RWPE1 (cell line): Measurements from ENCODE around the gene ARID1B.

ENCODE experiments used
- CTCF ChIA-PET: fragments of 350-600 bp; sonication (Branson Sonifier 250); formaldehyde crosslinking; extraction: SDS; loops from one replicate; lab custom pipeline; 2021; lab: Yijun Ruan, JAX
- POLR2A ChIA-PET: fragments of 400-600 bp; formaldehyde crosslinking; extraction: SDS; loops from one replicate; lab custom pipeline; 2020; ENCODE audit warnings: antibody characterized with exemption; ENCODE audit not compliant: low non-redundant PET; lab: Yijun Ruan, JAX
- DNase-seq: peaks from one replicate; pipeline ENCODE4 v3.0.0; 2012; ENCODE audit warnings: low spot score
- H3K27ac ChIP-seq: fragments of 450-650 bp; 2 replicates; pipeline ENCODE4 v1.5.1; 2017
- CTCF ChIP-seq: fragments of 450-650 bp; conservative IDR thresholded peaks from 2 replicates; pipeline ENCODE4 v1.5.1; 2017; ENCODE audit warnings: low read depth, mild to moderate bottlenecking

The ARID1B gene

GRCh38 chr6:156912431-156912830, 135.3 kb downstream of the ARID1B start:
- DNase-seq, result no peak
- ChIA-PET CTCF (interaction anchor here (0.6 kb wide), 1 partner anchor 971 kb away, joined by 3 read pairs; no protein-coding TSS in a partner anchor), POLR2A (no interaction called here)
- TF ChIP-seq CTCF, result no peak
- no peak overlapping the region for H3K27ac ChIP-seq

DNA sequence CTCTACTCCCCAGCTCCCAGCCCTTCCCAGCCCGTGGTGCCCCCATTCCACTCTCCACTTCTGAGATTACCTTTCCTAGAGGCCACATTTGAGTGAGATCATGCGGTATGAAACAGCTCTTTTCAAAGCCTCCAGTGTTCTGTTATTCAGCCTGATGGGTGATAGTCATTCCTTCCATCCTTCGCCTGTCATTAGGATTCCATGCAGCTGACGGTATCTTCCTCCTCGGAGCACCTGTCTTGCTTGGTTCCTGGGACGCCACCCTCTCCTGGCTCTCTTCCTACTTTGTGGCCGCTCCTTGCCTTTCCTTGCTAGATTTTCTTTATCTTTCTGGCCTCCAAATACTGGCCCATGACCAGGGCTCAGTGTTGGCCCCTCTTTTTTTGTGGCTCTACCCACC, 137.0 kb downstream of the ARID1B start:
- H3K27ac ChIP-seq, result no peak overlapping the region
- TF ChIP-seq CTCF, result no peak
- DNase-seq, result no peak
- POLR2A ChIA-PET, result no interaction called here
- CTCF ChIA-PET, result no interaction called here

DNA sequence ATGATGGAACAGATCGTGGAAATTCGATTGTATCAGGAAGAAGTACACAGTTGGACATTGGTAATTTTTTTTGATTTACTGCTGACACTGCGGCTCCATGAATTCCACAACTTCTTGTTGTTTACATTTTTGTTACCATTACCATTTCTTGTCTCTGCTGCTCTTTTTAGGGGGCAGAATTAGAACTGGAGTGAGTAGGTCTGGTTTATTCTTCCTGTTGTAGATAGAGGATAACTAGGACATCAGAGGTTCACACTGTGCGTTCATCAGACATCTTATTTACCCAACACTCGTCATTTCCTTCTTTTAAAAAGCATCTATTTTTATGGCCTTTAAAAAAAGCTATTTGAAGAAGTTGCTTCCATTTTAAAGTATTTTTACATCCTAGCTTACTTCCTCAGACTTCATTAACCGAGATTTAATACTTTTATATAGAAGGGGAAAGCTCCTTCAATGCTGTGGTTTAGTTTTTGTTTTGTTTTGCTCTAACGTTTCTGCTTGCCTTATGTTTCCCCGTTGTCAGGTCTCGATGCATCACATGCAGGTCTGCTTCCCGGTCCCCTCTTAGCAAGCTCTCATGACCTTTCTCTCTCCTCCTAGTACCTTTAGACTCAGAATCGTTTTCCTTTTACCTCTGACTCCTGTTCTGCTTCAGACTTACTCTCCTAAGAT, 139.1 kb downstream of the ARID1B start:
- CTCF ChIA-PET, result interaction anchor here (0.7 kb wide), 1 partner anchor 91 kb away, joined by 4 read pairs; no protein-coding TSS in a partner anchor
- POLR2A ChIA-PET, result no interaction called here
- no peak for DNase-seq
- TF ChIP-seq CTCF, result no peak
- H3K27ac ChIP-seq, result no peak overlapping the region

DNA sequence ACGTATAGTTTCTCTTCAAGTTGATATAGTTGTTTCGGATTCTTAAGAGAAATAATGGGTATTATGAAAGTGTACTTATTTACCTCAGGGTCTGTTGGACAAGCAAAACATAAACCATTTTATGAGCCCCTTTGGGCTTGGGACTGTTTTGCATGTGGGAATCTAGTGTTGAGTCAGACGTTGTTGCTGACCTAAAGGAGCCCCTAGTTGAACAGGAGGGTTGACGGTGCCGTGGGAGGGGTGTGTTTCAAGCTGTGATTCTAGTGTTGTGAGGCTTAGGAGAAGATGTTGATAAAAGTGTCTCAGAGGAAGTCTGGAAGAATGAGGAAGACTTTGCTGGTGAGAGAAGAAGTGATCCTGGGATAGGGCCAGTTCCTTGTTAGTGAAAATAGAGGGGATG, 140.0 kb downstream of the ARID1B start:
- DNase-seq, result no peak
- TF ChIP-seq CTCF, result no peak
- ChIA-PET CTCF (no interaction called here), POLR2A (no interaction called here)
- no peak overlapping the region for H3K27ac ChIP-seq

- DNase-seq, result no peak
- TF ChIP-seq CTCF, result no peak
- CTCF ChIA-PET, result no interaction called here
- H3K27ac ChIP-seq, result no peak overlapping the region
- POLR2A ChIA-PET, result no interaction called here
Measured at GRCh38 chr6:156918647-156919046, 141.5 kb downstream of the ARID1B start.

DNA sequence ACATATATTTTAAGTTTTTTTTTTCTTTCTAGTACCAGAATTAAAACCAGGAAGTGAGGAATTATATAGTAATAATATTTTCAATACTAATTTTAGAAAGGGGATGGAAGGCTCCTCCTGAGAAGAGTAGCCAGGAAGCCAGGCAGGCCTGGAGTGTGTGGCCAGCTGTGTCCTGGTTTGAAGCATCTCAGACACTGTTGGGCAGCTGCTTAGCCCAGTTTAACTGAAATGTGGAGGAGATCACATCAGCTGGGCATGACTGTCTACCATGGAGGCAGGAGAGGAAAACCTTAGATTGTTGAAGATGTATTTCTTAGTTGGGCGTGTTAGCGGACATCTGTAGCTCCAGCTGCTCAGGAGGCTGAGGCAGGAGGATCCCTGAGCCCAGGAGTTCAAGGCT, 142.2 kb downstream of the ARID1B start:
- ChIA-PET CTCF (interaction anchor here (0.7 kb wide), 1 partner anchor 14 kb away, joined by 3 read pairs; no protein-coding TSS in a partner anchor), POLR2A (no interaction called here)
- no peak for TF ChIP-seq CTCF
- H3K27ac ChIP-seq, result no peak overlapping the region
- DNase-seq, result no peak
